Liver (tissue), 3 donors: ENCODE results near the gene TRIAP1.

Experiments used
- ATF3 ChIP-seq: IDR thresholded peaks from 2 replicates; pipeline ENCODE4 v1.6.1; 2016; ENCODE audit warnings: antibody characterized with exemption
- CTCF ChIP-seq: fragments of 150-350 bp; IDR thresholded peaks from 2 replicates; pipeline ENCODE4 v1.5.1; 2017; ENCODE audit warnings: improper control_type of control experiment, low read depth, low read length; ENCODE audit not compliant: missing input control
- HNF4G ChIP-seq: IDR thresholded peaks from 2 replicates; pipeline ENCODE4 v1.6.1; 2016; ENCODE audit warnings: antibody characterized with exemption
- MAX ChIP-seq: IDR thresholded peaks from 2 replicates; pipeline ENCODE4 v1.6.1; 2016; ENCODE audit warnings: antibody characterized with exemption
- RAD21 ChIP-seq, 2 donors: IDR thresholded peaks; 2 replicates each; pipeline ENCODE4 v1.6.1; 2016; ENCODE audit warnings: antibody characterized with exemption in 2 of 2, mild to moderate bottlenecking in 2 of 2
- REST ChIP-seq: IDR thresholded peaks from 2 replicates; pipeline ENCODE4 v1.6.1; 2016; ENCODE audit warnings: antibody characterized with exemption, mild to moderate bottlenecking
- SP1 ChIP-seq: IDR thresholded peaks from 2 replicates; pipeline ENCODE4 v1.6.1; 2018; ENCODE audit warnings: antibody characterized with exemption, mild to moderate bottlenecking
- YY1 ChIP-seq: IDR thresholded peaks from 2 replicates; pipeline ENCODE4 v1.6.1; 2016; ENCODE audit warnings: antibody characterized with exemption, mild to moderate bottlenecking
- donor health status: healthy.
- donor health status: healthy.

GRCh38 chr12:120470150-120470784 lies 24.1 kb upstream of the TRIAP1 start:
- no peak for TF ChIP-seq REST
- TF ChIP-seq HNF4G = no peak
- no peak for TF ChIP-seq SP1
- no peak for TF ChIP-seq CTCF
- TF ChIP-seq MAX = no peak
- no peak for TF ChIP-seq RAD21 (IDR thresholded peaks at IDR 0.05)
- no peak for TF ChIP-seq ATF3
- no peak for TF ChIP-seq YY1
